PFSK-1 (cell line): ENCODE results near the gene PTMS.

Source experiments
- POLR2AphosphoS5 ChIP-seq: IDR thresholded peaks from 2 replicates; pipeline ENCODE4 v1.6.1; 2012; ENCODE audit warnings: low read depth, mild to moderate bottlenecking, control low read depth, low read length, moderate library complexity
- REST ChIP-seq, 2 experiments: IDR thresholded peaks; 2 replicates each; pipeline versions ENCODE4 v1.6.1 to v1.8.0; 2011 to 2012; ENCODE audit warnings: low read depth in 2 of 2, low read length in 2 of 2, control low read depth in 1 of 2, inconsistent platforms in 1 of 2, mild to moderate bottlenecking in 1 of 2, moderate library complexity in 1 of 2; ENCODE audit not compliant: insufficient read depth in 1 of 2
- TAF1 ChIP-seq: IDR thresholded peaks from 2 replicates; pipeline ENCODE4 v1.6.1; 2012; ENCODE audit warnings: low read length, control low read depth, borderline replicate concordance; ENCODE audit not compliant: insufficient read depth

- TF ChIP-seq TAF1 (no peak), POLR2AphosphoS5 (peak; percentile 18; the same call in 1 of the 2 replicates), REST (IDR thresholded peaks at IDR 0.05; ENCODE audit: insufficient read depth in 1 of 2, low read depth in 2 of 2, low read length in 2 of 2) (no peak)
These were observed 5.6 kb downstream of the PTMS start for GRCh38 chr12:6771509-6772330.
